HepG2 (cell line): ENCODE data around the gene ATP5F1A. TPM values are rescaled to one million over a fixed set of nuclear protein-coding genes. Genes with fewer than 3 reads are reported as not detected.

Experiments used
- ATAC-seq: fragments of 200-7000 bp; cut with Tn5 transposase; 3 replicates; pipeline ENCODE4 v1.9.1; 2020; ENCODE audit warnings: mild to moderate bottlenecking, moderate library complexity
- BruUV-seq: library from RNA; stranded (reverse); fragments of 400-500 nt; replicated peaks from 2 replicates; lab custom pipeline; 2021; lab: Mats Ljungman, UMichigan
- CTCF ChIA-PET: fragments of 300-600 bp; formaldehyde crosslinking; extraction: SDS; loops from one replicate; lab custom pipeline; 2021; ENCODE audit warnings: low total read pairs, inconsistent platforms, low intra/inter-chr PET ratio; lab: Yijun Ruan, JAX
- POLR2A ChIA-PET: fragments of 350-600 bp; sonication (Branson Sonifier 250); formaldehyde crosslinking; loops from one replicate; lab custom pipeline; 2020; ENCODE audit warnings: antibody characterized with exemption, inconsistent platforms; lab: Yijun Ruan, JAX
- DNase-seq: peaks from one replicate; pipeline ENCODE4 v3.0.0-alpha.2; 2015; ENCODE audit warnings: low spot score
- FAIRE-seq: peaks from 3 replicates; lab custom pipeline; 2011; peaks lifted over from hg19 to GRCh38; lab: Jason Lieb, UNC
- H2AFZ ChIP-seq: one replicate; pipeline ENCODE4 v1.6.1; 2011; ENCODE audit warnings: low read length, inconsistent platforms
- H3K27ac ChIP-seq: fragments of 300-600 bp; 3 replicates; pipeline ENCODE4 v1.8.0; 2011; ENCODE audit warnings: mixed run types, mild to moderate bottlenecking, mixed read lengths, low read length, inconsistent platforms; ENCODE audit not compliant: insufficient read depth; ENCODE audit errors: extremely low read length
- H3K27me3 ChIP-seq, 2 experiments: fragments of 200-600 bp in 1 of 2; 2 replicates in 1 of 2; 3 replicates in 1 of 2; pipeline versions ENCODE4 v1.6.0 to v1.8.0; 2011; ENCODE audit warnings: low read length in 2 of 2, mild to moderate bottlenecking in 2 of 2, moderate library complexity in 2 of 2, inconsistent platforms in 1 of 2; ENCODE audit not compliant: insufficient read depth in 2 of 2, control insufficient read depth in 1 of 2
- H3K36me3 ChIP-seq, 2 experiments: fragments of 200-600 bp in 1 of 2; replicated peaks in 1 of 2; 2 replicates in 1 of 2; 3 replicates in 1 of 2; pipeline versions ENCODE4 v1.5.1 to v1.8.0; 2011; ENCODE audit warnings: low read length in 2 of 2, inconsistent platforms in 1 of 2; ENCODE audit not compliant: insufficient read depth in 2 of 2, control insufficient read depth in 1 of 2
- H3K4me1 ChIP-seq: 2 replicates; pipeline ENCODE4 v1.5.1; 2012; ENCODE audit warnings: low read length, inconsistent platforms; ENCODE audit not compliant: insufficient read depth
- H3K4me2 ChIP-seq: 2 replicates; pipeline ENCODE4 v1.6.0; 2011; ENCODE audit warnings: low read depth, low read length, inconsistent platforms
- H3K4me3 ChIP-seq, 3 experiments: fragments of 200-600 bp in 1 of 3; sonication (generic), shearing (Covaris generic) in 1 of 3; replicated peaks in 1 of 3; 2 replicates each; pipeline ENCODE4 v1.5.1; 2011 to 2016; ENCODE audit warnings: low read length in 3 of 3, inconsistent platforms in 2 of 3, low read depth in 2 of 3, mild to moderate bottlenecking in 2 of 3, control low read depth in 1 of 3, mixed read lengths in 1 of 3; ENCODE audit not compliant: insufficient read depth in 1 of 3
- H3K79me2 ChIP-seq: one replicate; pipeline ENCODE4 v1.6.1; 2011; ENCODE audit warnings: low read length, inconsistent platforms; ENCODE audit not compliant: insufficient read depth
- H3K9ac ChIP-seq: 2 replicates; pipeline ENCODE4 v1.6.0; 2011; ENCODE audit warnings: mild to moderate bottlenecking, low read depth, low read length, inconsistent platforms; ENCODE audit not compliant: insufficient read depth
- H3K9me3 ChIP-seq: 2 replicates; pipeline ENCODE4 v1.5.1; 2012; ENCODE audit warnings: mild to moderate bottlenecking, low read length
- H4K20me1 ChIP-seq: 2 replicates; pipeline ENCODE4 v1.6.0; 2011; ENCODE audit warnings: inconsistent platforms, mild to moderate bottlenecking, low read length, moderate library complexity; ENCODE audit not compliant: insufficient read depth
- BATF2 ChIP-seq: sonication (generic); formaldehyde crosslinking; IDR thresholded peaks from 2 replicates; pipeline ENCODE4 v1.8.0; 2022; ENCODE audit warnings: mild to moderate bottlenecking, missing genetic modification reagents, moderate library complexity
- BCL6 ChIP-seq: IDR thresholded peaks from 2 replicates; pipeline ENCODE4 v1.6.1; 2016; ENCODE audit warnings: missing genetic modification reagents, missing compliant biosample characterization
- FOXJ3 ChIP-seq: sonication (generic); formaldehyde crosslinking; IDR thresholded peaks from 2 replicates; pipeline ENCODE4 v1.4.0; 2020; ENCODE audit warnings: missing genetic modification reagents, mild to moderate bottlenecking, borderline replicate concordance
- KAT8 ChIP-seq: IDR thresholded peaks from 2 replicates; pipeline ENCODE4 v1.6.1; 2016; ENCODE audit warnings: missing genetic modification reagents, missing compliant biosample characterization
- MED1 ChIP-seq: sonication (generic); formaldehyde crosslinking; IDR thresholded peaks from 2 replicates; pipeline ENCODE4 v1.4.0; 2020; ENCODE audit warnings: missing genetic modification reagents
- NFIB ChIP-seq: sonication (generic); formaldehyde crosslinking; IDR thresholded peaks from 2 replicates; pipeline ENCODE4 v1.9.0; 2021; ENCODE audit warnings: missing genetic modification reagents, mild to moderate bottlenecking, borderline replicate concordance
- NPAS2 ChIP-seq: sonication (generic); formaldehyde crosslinking; IDR thresholded peaks from 2 replicates; pipeline ENCODE4 v1.8.0; 2022; ENCODE audit warnings: mild to moderate bottlenecking, missing genetic modification reagents, borderline replicate concordance
- PHB2 ChIP-seq: fragments of 450-650 bp; IDR thresholded peaks from 2 replicates; pipeline ENCODE4 v1.6.1; 2018; ENCODE audit not compliant: partially characterized antibody
- SIN3A ChIP-seq: IDR thresholded peaks from 2 replicates; pipeline ENCODE4 v1.6.1; 2011; ENCODE audit warnings: low read depth, mild to moderate bottlenecking, control low read depth, low read length, borderline replicate concordance
- SOX5 ChIP-seq: IDR thresholded peaks from 2 replicates; pipeline ENCODE4 v1.6.1; 2016; ENCODE audit warnings: borderline replicate concordance
- THAP8 ChIP-seq: sonication (generic); formaldehyde crosslinking; IDR thresholded peaks from 2 replicates; pipeline ENCODE4 v1.5.1; 2020; ENCODE audit warnings: missing genetic modification reagents, mild to moderate bottlenecking, borderline replicate concordance
- YEATS4 ChIP-seq: sonication (generic); formaldehyde crosslinking; IDR thresholded peaks from 2 replicates; pipeline ENCODE4 v1.4.0; 2020; ENCODE audit warnings: missing genetic modification reagents, borderline replicate concordance
- ZNF230 ChIP-seq: sonication (generic); formaldehyde crosslinking; IDR thresholded peaks from 2 replicates; pipeline ENCODE4 v1.4.0; 2020; ENCODE audit warnings: mild to moderate bottlenecking, missing genetic modification reagents
- ZNF232 ChIP-seq: sonication (generic); formaldehyde crosslinking; IDR thresholded peaks from 2 replicates; pipeline ENCODE4 v1.4.0; 2020; ENCODE audit warnings: missing genetic modification reagents, borderline replicate concordance
- ZNF432 ChIP-seq: sonication (generic); formaldehyde crosslinking; IDR thresholded peaks from 2 replicates; pipeline ENCODE4 v1.5.0; 2020; ENCODE audit warnings: missing genetic modification reagents, mild to moderate bottlenecking, borderline replicate concordance
- ZNF567 ChIP-seq: sonication (generic); formaldehyde crosslinking; IDR thresholded peaks from 2 replicates; pipeline ENCODE4 v1.8.1; 2023; ENCODE audit warnings: mild to moderate bottlenecking, missing genetic modification reagents, borderline replicate concordance
- ZNF569 ChIP-seq: sonication (generic); formaldehyde crosslinking; IDR thresholded peaks from 2 replicates; pipeline ENCODE4 v1.5.0; 2020; ENCODE audit warnings: mild to moderate bottlenecking, missing genetic modification reagents, moderate library complexity, borderline replicate concordance
- ZNF607 ChIP-seq: sonication (generic); formaldehyde crosslinking; IDR thresholded peaks from 2 replicates; pipeline ENCODE4 v1.5.1; 2020; ENCODE audit warnings: missing genetic modification reagents, mild to moderate bottlenecking, borderline replicate concordance
- ZNF768 ChIP-seq: sonication (generic); formaldehyde crosslinking; IDR thresholded peaks from 2 replicates; pipeline ENCODE4 v1.4.0; 2020; ENCODE audit warnings: missing genetic modification reagents
- ZNF776 ChIP-seq: sonication (generic); formaldehyde crosslinking; IDR thresholded peaks from 2 replicates; pipeline ENCODE4 v1.4.0; 2020; ENCODE audit warnings: mild to moderate bottlenecking, missing genetic modification reagents
- ZSCAN22 ChIP-seq: sonication (generic); formaldehyde crosslinking; IDR thresholded peaks from 2 replicates; pipeline ENCODE4 v1.4.0; 2020; ENCODE audit warnings: mild to moderate bottlenecking, missing genetic modification reagents
- WGBS: methylation state at CpG from one replicate; pipeline ENCODE4 v1.1.6; 2017; ENCODE audit warnings: low lambda C conversion rate; 5-methylcytosine and 5-hydroxymethylcytosine counted together
- in situ Hi-C: cut with HindIII; loops from 2 replicates; pipeline ENCODE4 v1.10.0; 2017; ENCODE audit warnings: low pct_unique_long_range_greater_than_20kb; ENCODE audit not compliant: extremely low pct_ligation_motif_present
- intact Hi-C: fragments of 100-400 bp; cut with micrococcal nuclease; formaldehyde crosslinking; loops from one replicate; pipeline ENCODE4 v1.10.0; 2022; ENCODE audit not compliant: unreplicated experiment
- polyA plus RNA-seq, 8 experiments: library from polyadenylated mRNA; depleted of rRNA in 3 of 8; stranded (reverse) in 7 of 8; unstranded in 1 of 8; fragments of >200 nt; fragmentation: Illumina TruSeq in 4 of 8; extraction: Trizol in 4 of 8; gene quantifications; 2 replicates each; pipeline versions ENCODE4 v1.2.1 to v1.2.3, GENCODE V29; 2011 to 2016; ENCODE audit warnings: low read depth in 4 of 8, missing spikeins in 1 of 8, mixed read lengths in 1 of 8; ENCODE audit not compliant: insufficient read depth in 1 of 8
- total RNA-seq, 5 experiments: library from RNA; depleted of rRNA; stranded (reverse); fragments of >200 nt; fragmentation: Illumina TruSeq; extraction: Trizol; gene quantifications; 2 replicates each; pipeline ENCODE4 v1.2.3, GENCODE V29; 2016; ENCODE audit warnings: low read depth in 1 of 5
- TF ChIP-seq, protein P1 (sequence below): IDR thresholded peaks from 2 replicates; pipeline ENCODE4 v1.6.1; 2016; ENCODE audit warnings: missing genetic modification reagents, missing compliant biosample characterization
- TF ChIP-seq, protein P2 (sequence below): sonication (generic); formaldehyde crosslinking; IDR thresholded peaks from 2 replicates; pipeline ENCODE4 v1.5.0; 2020; ENCODE audit warnings: missing genetic modification reagents

Gene ATP5F1A
- total and polyA plus RNA-seq, 2 of the 13 experiments (the other 11 are each of a cell fraction or from before 2014, with no cell fraction given) = 459 to 922 TPM

DNA sequence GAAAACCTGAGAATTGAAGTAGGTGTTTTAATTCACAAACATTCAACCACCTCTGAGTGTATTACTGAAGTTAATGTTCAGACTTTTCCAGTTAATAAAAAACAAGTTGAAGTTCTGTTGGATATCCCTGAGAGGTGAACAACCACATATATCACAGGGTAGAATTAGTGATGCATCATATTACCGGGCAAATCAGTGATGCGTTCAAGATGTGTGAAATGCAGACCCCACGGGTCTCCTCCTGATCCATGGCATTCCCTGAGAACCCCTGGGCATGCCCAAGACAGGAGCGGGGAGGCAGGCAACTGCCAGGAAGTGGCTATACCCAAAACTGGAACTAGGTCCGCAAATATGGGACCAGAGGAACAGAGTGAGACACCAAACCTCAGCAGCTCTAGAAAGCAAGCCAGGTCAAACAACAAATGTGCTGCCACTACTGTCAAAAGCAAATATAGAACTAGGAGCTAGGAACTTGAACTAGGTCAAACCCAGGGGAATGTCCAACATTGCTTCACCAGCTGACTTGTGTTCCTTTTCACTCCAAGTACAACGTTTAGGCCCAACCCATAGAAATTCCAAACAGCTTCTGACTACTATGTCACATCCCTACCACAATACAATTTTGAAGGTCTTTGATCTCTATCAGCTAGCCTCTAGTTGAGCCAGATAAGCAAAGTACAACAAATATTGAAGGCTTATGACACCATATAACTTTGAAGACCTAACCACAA is 46.2 kb downstream of the ATP5F1A start:
- CTCF ChIA-PET = no interaction called here
- ATAC-seq (peak; percentile 98), FAIRE-seq (peak; percentile 98), DNase-seq (peak; percentile 98)
- POLR2A ChIA-PET = interaction anchor here (0.7 to 0.9 kb wide), 2 partner anchors 47 to 52 kb away, joined by 3 read pairs; partner anchors contain the start of gene HAUS1
- Histone ChIP-seq H3K4me3 (no peak overlapping the region), H3K79me2 (no peaks in the 10 kb centered on the region), H3K9ac (no peak overlapping the region), H3K27me3 (peaks cover 1 to 38% of the 10 kb centered on the region in 2 experiments; a peak in 4 of 5 replicates), H3K4me1 (peaks cover 20% of the 10 kb centered on the region), H3K27ac (no peak overlapping the region), H3K9me3 (no peaks in the 10 kb centered on the region), H2AFZ (no peak overlapping the region), H3K4me2 (no peak overlapping the region), H4K20me1 (peaks cover 4% of the 10 kb centered on the region; the same call in 1 of the 2 replicates), H3K36me3 (no peaks in the 10 kb centered on the region)
- WGBS = 7% methylated on average over 5 of the region's 6 CpGs
- BruUV-seq = no TSS peak
- in situ Hi-C loops (no loop called here), intact Hi-C loops (no loop called here)
- TF ChIP-seq ZNF230 (CRISPR knock-in tag) = no peak
- TF ChIP-seq ZNF569 (CRISPR knock-in tag) = no peak
- TF ChIP-seq THAP8 (CRISPR knock-in tag) = no peak
- no peak for TF ChIP-seq PHB2
- peak; percentile 41; the same call in 1 of the 2 replicates for TF ChIP-seq KAT8 (CRISPR knock-in tag)
- no peak for TF ChIP-seq ZNF776 (CRISPR knock-in tag)
- peak; percentile 99 for TF ChIP-seq BCL6 (CRISPR knock-in tag)
- TF ChIP-seq NFIB = no peak
- TF ChIP-seq NPAS2 = no peak
- TF ChIP-seq MED1 (CRISPR knock-in tag) = peak; percentile 71
- TF ChIP-seq, protein P1, sequence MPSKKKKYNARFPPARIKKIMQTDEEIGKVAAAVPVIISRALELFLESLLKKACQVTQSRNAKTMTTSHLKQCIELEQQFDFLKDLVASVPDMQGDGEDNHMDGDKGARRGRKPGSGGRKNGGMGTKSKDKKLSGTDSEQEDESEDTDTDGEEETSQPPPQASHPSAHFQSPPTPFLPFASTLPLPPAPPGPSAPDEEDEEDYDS (CRISPR knock-in tag) = no peak
- no peak for TF ChIP-seq ZNF432 (CRISPR knock-in tag)
- TF ChIP-seq SOX5 (CRISPR knock-in tag) = peak; percentile 84
- no peak for TF ChIP-seq YEATS4 (CRISPR knock-in tag)
- TF ChIP-seq ZNF567 = no peak
- TF ChIP-seq FOXJ3 (CRISPR knock-in tag) = peak; percentile 89
- TF ChIP-seq, protein P2, sequence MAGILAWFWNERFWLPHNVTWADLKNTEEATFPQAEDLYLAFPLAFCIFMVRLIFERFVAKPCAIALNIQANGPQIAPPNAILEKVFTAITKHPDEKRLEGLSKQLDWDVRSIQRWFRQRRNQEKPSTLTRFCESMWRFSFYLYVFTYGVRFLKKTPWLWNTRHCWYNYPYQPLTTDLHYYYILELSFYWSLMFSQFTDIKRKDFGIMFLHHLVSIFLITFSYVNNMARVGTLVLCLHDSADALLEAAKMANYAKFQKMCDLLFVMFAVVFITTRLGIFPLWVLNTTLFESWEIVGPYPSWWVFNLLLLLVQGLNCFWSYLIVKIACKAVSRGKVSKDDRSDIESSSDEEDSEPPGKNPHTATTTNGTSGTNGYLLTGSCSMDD (CRISPR knock-in tag) = no peak
- no peak for TF ChIP-seq SIN3A
- no peak for TF ChIP-seq BATF2 (CRISPR knock-in tag)
- TF ChIP-seq ZNF232 (CRISPR knock-in tag) = 0 out of 2 replicates have a peak, but pooled peaks have one; percentile 48
- TF ChIP-seq ZNF768 (CRISPR knock-in tag) = no peak
- no peak for TF ChIP-seq ZSCAN22
- TF ChIP-seq ZNF607 (CRISPR knock-in tag) = no peak
